Astrocyte of the spinal cord (primary cell): ENCODE data around the gene SORBS2.

Experiments
- DNase-seq: peaks from one replicate; pipeline ENCODE4 v3.0.0; 2011; ENCODE audit warnings: low read depth, low spot score
- H3K4me3 ChIP-seq: 2 replicates; pipeline ENCODE4 v1.5.1; 2011; ENCODE audit warnings: low read depth, mild to moderate bottlenecking, low read length, moderate library complexity
- in situ Hi-C: cut with HindIII; loops from 2 replicates; pipeline ENCODE4 v1.10.0; 2017; ENCODE audit warnings: low sequenced_read_pairs
- TF ChIP-seq, protein P1 (sequence below): IDR thresholded peaks from 2 replicates; pipeline ENCODE4 v1.5.1; 2012; ENCODE audit warnings: low read depth, mild to moderate bottlenecking, low read length, inconsistent platforms

The SORBS2 gene

DNA sequence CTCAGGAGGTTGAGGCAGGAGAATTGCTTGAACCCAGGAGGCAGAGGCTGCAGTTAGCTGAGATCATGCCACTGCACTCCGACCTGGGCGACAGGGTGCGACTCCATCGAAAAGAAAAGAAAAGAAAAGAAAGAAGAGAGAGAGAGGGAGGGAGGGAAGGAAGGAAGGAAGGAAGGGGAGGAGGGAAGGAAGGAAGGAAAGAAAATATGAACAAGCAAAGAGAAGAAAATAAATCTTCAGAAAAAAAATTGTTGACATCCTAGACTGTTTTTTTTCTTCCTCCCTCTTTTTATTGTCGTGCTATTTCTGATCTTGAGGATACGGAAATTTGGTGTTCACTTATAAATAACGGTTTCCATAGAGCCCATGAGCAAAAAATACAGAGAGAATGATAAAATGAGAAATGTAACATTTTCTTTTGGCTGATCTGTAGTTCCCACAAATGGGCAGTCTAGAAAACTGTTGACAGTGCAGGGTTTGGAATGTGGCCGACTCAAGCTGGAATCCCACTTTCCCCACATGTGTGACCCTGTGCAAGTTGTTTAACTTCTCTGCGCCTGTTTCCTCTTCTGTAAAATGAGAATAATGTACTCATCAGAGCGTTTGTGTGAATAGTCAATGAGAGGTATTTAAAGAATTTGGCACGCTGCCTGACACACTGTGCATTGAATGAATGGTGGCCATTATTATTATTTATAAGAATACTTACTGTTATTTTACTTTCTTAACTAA is 19.4 kb downstream of the SORBS2 start:
- H3K4me3 ChIP-seq, result no peak overlapping the region
- peak; percentile 97 for DNase-seq
- in situ Hi-C loops, result no loop called here
- TF ChIP-seq, protein P1, sequence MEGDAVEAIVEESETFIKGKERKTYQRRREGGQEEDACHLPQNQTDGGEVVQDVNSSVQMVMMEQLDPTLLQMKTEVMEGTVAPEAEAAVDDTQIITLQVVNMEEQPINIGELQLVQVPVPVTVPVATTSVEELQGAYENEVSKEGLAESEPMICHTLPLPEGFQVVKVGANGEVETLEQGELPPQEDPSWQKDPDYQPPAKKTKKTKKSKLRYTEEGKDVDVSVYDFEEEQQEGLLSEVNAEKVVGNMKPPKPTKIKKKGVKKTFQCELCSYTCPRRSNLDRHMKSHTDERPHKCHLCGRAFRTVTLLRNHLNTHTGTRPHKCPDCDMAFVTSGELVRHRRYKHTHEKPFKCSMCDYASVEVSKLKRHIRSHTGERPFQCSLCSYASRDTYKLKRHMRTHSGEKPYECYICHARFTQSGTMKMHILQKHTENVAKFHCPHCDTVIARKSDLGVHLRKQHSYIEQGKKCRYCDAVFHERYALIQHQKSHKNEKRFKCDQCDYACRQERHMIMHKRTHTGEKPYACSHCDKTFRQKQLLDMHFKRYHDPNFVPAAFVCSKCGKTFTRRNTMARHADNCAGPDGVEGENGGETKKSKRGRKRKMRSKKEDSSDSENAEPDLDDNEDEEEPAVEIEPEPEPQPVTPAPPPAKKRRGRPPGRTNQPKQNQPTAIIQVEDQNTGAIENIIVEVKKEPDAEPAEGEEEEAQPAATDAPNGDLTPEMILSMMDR, result no peak

GRCh38 chr4:185787926-185788679 is 23.9 kb downstream of the SORBS2 start:
- DNase-seq, result no peak
- TF ChIP-seq, protein P1, result no peak
- H3K4me3 ChIP-seq, result no peak overlapping the region
- in situ Hi-C loops, result no loop called here

DNA sequence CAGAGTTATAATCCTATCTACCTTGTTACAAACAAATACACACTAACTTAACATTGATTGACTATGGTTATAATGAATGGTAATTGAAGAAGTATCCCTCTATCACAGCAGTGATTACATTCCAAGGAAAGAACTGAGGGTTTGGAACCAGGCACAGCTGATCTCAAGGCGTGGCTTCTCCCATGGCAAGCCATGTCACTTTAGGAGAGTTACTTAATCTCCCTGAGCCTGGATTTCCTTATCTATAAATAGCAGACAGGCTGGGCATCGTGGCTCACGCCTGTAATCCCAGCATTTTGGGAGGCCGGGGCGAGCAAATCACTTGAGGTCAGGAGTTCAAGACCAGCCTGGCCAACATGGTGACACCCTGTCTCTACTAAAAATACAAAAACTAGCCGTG is 25.6 kb downstream of the SORBS2 start:
- TF ChIP-seq, protein P1, result no peak
- no peak for DNase-seq
- in situ Hi-C loops, result no loop called here
- H3K4me3 ChIP-seq, result no peak overlapping the region

DNA sequence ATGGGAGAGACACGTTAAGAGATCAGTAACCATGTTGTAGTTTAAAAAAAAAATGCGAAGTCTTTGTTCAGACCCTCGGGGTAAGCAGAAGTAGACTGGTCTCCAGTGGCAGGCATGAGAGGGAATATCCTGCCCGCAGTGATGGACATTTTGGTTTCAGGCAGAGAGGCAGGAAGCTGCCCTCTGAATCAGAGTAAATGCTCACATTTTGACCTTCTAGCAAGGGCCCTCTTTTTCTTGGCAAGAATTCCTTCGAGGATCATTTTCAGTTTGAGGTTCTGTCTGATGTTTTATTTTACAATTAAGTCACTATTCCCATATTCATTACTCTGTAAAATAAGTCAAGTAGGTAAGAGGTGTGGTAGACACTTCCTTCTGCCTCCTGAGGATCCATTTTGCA is 28.4 kb downstream of the SORBS2 start:
- in situ Hi-C loops, result no loop called here
- TF ChIP-seq, protein P1, result no peak
- DNase-seq, result no peak
- H3K4me3 ChIP-seq, result no peak overlapping the region

DNA sequence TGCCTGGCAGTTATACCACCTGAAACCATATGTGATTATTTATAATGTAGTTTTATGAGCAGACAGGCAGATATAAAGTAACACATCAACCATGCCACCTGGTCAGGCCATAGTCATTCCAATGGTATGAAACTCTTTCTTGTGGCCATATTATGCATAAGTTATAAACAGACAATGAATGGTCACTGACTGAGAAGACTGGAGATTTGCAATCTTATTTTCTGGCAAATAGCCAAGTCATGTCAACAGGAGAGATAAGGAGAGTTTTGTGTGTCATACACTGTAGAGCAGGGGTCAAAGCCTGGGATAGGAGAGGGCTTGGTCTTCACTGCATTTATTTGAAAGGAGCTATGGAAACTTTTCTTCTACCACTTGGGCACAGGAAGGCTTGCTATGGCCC is 29.5 kb downstream of the SORBS2 start:
- TF ChIP-seq, protein P1, result no peak
- DNase-seq, result peak; percentile 40
- H3K4me3 ChIP-seq, result no peak overlapping the region
- in situ Hi-C loops, result no loop called here

DNA sequence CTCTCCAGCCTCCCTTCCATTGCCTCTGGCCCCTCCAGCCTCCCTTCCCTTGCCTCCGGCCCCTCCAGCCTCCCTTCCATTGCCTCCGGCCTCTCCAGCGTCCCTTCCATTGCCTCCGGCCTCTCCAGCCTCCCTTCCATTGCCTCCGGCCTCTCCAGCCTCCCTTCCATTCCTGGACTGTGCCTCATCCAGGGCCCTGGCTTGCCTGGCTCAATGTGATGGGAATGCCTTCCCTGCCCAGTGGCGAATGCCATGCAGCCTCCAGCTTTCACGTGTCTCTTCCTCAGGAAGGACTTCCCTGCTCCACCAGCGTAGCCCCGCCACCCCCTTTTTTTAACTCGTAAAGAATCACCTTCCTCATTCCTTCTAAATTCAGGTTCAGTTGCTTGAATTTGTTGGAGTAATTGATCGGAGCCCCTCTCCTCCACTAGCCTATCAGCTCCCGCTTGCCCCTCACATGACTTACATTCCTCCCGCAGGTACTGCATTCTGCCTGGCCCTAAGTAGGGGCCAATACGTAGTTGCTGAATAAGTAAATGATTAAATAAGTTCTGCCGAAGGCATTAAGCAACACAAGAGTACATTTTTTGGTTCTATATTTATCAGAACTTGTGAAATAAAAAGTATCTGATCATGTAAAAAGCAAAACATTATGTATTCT is 30.3 kb downstream of the SORBS2 start:
- in situ Hi-C loops, result no loop called here
- DNase-seq, result no peak
- no peak overlapping the region for H3K4me3 ChIP-seq
- TF ChIP-seq, protein P1, result no peak
